GM19452 (cell line): ENCODE results near the gene PPP1R9B.

Source experiments
- ATAC-seq: cut with Tn5 transposase; IDR thresholded peaks from one replicate; pipeline ENCODE4 v1.9.1; 2021; ENCODE audit not compliant: unreplicated experiment

Gene PPP1R9B

DNA sequence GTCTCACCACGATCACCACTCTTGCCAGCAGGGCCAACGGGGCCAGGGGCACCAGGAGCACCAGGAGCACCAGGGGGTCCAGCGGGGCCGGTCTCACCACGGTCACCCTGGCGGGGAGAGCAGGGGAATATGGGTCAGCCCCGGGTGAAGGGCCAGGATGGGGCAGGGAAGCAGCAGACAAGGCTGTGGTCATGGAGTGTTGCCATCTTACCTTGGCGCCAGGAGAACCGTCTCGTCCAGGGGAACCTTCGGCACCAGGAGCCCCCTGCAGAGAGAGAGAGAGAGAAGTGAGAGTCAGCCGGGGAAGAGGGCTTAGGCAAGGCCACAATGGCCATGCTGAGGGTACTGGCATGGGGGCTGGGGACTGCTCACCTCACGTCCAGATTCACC is 38.0 kb upstream of the PPP1R9B start:
- ATAC-seq, result no peak

DNA sequence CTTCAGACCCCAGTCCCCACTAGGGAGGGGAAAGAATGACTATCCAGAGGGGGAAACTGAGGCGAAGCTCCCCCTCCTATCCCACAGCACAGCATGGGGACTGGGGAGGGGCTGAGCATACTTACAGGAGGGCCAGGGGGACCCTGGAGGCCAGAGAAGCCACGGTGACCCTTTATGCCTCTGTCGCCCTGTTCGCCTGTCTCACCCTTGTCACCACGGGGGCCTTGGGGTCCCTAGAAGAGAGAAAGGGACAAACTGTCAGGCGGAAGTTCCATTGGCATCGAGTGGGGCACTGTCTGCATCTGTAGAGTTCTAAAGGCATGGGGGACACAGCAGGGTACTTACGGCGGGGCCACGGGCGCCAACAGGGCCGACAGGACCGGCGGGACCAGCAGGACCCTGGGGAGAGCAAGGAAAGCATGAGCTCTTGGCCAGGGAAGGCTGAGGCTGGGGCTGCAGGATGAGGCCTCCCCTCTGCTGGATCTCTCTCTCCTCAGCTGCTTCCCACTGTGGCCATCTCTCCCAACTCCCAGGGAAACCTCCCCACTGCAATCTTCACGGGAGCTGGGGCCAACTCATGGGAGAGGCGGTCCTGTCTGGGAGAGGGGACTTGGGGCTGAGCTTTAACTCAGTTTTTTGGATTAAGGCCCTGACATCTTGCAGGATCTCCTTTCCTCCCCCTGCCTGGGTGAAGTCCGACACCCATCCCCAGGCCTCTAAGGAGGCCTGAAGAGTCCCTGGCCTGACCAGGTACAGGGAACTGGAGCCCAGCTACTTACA is 37.5 kb upstream of the PPP1R9B start:
- ATAC-seq, result no peak

DNA sequence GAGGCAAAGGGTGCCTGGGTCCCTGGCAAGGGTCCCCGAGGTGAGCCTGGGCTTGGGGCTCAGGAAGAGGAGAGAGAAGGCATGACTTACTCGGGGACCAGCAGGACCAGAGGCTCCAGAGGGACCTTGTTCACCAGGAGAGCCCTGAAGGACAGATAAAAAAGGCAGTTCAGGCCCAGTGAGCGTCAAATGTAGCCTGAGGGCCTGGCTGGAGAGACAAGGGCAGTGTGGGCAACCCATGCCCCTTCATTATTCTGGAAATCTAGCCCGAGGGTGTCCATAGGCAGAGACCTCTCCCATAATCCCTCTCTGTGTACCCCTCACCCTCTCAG is 36.9 kb upstream of the PPP1R9B start:
- ATAC-seq, result no peak

DNA sequence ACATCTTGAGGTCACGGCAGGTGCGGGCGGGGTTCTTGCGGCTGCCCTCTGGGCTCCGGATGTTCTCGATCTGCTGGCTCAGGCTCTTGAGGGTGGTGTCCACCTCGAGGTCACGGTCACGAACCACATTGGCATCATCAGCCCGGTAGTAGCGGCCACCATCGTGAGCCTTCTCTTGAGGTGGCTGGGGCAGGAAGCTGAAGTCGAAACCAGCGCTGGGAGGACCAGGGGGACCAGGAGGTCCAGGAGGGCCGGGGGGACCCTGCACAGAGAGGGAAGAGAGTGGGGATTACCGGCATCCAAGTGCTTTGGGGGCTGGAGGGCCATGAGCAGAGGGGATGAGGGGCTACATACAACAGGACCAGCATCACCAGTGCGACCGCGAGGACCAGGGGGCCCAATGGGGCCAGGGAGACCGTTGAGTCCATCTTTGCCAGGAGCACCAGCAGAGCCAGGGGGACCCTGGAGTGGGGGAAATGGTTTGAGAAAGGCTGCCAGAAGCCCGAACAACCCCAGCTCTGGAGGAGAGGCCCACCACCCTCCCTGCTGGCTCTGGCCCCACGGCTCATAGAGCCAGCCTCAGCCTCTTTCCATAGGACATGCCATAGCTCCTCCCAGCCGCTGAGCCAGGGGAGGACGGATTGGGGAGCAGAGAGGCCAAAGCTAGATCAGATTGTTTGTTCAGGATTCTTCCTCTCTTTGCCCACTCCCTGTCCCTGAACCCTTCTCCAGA is 36.4 kb upstream of the PPP1R9B start:
- ATAC-seq, result no peak

DNA sequence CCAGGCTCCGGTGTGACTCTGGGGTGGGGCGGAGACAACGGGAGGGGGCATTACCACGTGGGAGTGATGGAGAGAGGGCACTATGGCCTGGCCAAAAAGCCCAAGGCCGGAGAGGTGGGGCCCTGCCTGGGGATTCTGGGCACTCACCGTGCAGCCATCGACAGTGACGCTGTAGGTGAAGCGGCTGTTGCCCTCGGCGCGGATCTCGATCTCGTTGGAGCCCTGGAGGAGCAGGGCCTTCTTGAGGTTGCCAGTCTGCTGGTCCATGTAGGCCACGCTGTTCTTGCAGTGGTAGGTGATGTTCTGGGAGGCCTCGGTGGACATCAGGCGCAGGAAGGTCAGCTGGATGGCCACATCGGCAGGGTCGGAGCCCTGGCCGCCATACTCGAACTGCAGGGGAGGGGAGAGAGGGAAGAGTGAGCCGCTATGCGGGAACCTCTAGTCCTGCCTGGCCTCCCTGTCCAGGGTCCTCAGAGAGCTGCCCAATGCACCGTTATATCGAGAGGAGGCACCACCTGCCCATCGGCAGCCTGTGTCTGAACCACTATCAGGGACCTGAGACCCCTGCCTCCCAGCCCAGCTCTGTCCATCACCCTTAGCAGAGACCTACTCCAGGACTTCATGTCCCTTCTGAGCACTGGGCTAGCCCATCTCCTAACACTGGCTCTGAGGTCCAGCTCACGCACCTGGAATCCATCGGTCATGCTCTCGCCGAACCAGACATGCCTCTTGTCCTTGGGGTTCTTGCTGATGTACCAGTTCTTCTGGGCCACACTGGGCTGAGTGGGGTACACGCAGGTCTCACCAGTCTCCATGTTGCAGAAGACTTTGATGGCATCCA is 35.4 kb upstream of the PPP1R9B start:
- ATAC-seq, result no peak

DNA sequence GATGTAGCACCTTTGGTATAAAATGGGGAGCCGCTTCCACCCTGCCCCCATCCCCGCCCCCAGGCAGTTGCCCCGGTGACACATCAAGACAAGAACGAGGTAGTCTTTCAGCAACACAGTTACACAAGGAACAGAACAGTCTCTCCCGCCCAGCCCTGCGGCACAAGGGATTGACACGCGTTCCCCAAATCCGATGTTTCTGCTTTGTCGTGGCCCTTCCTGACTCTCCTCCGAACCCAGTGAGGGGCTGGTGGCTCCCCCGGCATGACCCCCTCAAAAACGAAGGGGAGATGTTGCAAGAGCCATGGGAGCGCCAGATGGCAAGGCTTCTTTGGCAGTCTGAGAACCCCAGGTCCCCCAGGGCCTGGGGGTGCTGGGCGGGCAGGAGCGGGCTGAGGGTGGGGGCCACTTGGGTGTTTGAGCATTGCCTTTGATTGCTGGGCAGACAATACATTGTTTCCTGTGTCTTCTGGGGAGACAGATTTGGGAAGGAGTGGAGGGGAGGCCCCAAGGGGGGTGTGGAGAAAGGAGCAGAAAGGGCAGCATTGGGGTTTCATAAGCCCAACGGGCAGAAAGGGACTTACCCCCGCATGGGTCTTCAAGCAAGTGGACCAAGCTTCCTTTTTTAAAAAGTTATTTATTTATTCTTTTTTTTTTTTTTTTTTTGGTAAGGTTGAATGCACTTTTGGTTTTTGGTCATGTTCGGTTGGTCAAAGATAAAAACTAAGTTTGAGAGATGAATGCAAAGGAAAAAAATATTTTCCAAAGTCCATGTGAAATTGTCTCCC is 34.3 kb upstream of the PPP1R9B start:
- ATAC-seq, result no peak

DNA sequence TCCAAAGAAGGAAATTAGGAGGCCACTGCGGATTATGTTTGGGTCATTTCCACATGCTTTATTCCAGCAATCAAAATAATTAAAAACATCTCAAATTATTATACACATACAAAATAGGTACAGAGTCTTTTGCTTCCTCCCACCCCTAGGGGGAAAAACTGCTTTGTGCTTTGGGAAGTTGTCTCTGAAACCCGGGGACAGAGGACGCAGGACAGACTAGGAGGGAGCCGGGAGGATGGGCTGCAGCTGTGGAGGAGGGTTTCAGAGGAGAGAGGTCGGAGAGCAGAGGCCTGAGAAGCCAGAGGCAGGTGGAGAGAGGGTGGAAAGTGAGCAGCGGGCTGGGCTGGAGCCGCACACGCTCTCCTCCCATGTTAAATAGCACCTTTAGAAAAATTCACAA is 33.6 kb upstream of the PPP1R9B start:
- ATAC-seq, result no peak

DNA sequence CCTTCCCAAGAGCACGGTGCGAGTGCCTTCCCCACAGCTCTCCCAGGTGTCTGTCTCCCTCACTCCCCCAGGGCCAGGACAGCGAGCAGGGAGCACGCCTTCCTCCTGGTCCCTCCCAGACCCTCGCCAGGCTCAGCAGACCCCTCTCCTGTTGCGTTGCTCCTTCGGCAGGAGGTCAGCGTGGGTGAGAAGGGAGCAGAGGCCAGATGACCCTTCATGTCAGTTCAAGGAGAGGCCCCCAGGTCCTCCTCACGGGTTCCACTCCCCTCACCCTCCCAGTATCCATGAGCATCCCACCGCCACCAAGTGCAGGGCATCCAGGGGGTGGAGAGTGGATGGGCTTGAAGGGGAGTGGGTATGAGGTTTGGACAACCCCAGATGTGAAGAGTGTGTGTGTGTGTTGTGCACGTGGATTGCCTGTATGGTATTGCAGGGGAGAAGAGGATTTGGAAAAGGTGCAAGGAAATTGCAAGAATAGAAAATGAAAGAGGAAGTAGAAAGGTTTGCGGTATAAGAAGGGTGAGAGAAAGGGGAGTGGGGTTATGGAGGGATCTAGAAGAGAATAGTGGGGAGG is 33.0 kb upstream of the PPP1R9B start:
- no peak for ATAC-seq

DNA sequence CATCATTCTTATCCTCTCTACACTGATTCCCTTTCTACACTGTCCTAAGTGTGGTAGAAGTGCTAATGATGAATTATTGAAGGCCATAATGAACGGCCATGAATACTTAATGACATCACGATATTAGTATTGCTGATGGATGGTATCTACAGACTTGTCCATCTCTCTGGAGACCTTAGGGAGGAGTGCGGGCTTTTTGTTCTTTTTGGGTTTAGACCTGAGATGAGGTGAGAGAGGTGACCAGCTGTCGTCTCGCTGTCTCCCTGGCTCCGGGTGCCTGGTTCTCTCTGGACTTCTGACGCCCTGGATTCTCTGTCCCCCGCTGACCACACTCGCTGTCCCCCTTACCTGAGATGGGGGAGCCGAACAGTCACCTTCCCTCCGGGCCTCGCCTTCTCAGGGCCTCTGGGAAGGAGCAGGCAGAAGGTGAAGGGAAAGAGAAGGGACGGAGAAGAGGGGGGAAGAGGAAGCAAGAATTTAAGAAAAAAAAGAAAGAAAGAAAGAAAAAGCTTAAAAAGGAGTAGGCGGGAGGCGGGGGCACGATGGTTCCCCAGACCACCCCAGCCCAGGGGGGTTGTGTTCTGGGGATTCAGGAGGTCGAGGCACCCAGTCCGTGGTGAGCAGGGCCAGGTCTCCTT is 32.4 kb upstream of the PPP1R9B start:
- ATAC-seq, result no peak

DNA sequence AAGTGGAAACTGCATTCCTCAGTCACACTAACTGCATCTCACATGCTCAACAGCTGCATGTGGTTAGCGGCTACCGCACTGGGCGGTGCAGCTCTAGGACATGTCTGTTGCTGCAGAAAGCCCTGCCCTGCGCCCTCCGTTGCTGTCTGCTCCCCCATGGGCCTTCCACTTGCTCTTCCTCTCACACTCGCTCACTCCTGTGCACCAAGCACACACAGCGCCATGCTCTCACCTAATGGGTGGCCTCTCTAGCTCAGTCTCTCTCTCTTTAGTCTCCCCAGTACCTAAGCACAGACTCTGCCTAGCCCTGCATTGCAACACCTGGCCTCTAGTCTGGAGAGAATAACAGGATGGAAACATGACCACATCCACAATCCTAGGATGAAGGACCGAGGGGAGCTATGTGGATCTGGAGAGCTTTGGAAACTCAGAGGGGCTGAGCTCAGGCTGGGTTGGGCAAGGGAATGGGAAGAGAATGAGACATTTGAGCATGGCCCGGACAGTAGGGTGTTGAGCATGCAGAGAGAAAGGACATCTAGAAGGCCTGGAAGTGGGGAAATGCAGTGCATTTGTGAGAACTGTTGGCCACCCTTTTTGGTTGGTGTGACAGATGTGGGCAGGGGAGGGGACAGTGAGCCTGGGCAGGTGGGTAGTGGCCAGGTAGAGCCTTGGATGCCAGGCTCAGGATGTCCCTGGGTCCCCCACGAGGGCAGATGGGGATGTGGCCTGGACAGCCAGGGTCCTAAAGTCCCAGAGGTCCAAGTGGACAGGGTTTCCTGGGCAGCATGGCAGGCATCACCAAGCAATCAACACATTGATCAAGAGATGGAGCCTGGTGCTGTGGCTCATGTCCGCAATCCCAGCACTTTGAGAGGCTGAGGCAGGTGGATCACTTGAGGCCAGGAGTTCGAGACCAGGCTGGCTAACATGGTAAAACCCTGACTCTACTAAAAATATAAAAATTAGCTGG is 31.4 kb upstream of the PPP1R9B start:
- no peak for ATAC-seq

DNA sequence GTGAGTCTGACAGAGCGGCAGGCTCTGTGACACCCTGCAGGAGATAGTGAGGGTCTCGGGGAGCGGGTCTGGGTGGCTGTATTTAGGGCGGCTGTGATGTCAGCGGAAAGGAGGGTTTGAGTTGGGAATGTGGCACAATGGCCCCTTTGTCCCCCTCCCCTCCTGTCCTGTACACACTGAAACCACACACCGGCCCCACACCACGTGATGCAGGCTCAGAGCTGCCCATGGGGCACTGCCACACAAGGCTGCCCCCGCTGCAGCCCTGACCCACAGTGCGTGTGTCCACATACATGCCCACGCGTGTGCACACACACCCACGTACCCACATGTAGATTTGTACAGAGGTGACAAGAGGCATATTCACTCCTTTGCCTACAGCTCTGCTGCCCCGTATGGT is 30.7 kb upstream of the PPP1R9B start:
- ATAC-seq, result no peak

DNA sequence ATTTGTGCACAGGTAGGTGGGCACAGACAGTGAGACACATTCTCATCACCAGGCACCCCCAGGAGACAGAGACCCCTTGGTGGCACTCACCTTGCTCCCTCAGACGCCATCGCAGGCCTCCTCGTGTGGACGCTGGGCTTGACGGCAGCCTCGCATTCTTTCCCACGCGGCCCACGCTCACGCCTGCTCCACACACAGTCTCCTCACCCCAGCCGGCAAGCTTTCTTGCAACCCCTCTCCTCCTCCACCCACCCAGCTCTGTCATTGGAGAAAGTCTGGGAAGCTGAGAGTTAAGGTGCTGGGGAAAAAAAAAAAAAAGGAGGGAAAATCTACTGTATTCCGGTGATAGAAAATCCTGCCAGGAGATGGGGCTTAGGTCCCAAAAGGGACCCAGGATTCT is 30.1 kb upstream of the PPP1R9B start:
- no peak for ATAC-seq

DNA sequence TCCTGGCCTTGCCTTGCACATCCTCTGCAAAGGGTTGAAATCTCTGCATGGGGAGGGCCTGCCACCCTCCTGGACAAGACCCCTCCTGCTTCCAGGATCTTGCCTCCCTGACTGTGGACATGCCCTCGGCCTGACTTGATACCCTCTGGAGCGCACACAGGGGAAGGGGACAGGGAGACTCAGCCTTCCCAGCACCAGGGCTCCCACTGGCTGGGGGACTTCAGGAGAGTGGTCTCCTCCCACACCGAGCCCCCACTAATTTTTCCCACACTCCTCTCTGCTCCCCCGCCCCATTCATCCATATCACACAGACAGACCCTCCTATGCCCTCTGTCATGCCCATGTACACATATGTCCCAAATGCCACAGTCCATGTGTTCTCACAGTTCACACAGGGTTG is 29.6 kb upstream of the PPP1R9B start:
- ATAC-seq, result no peak

DNA sequence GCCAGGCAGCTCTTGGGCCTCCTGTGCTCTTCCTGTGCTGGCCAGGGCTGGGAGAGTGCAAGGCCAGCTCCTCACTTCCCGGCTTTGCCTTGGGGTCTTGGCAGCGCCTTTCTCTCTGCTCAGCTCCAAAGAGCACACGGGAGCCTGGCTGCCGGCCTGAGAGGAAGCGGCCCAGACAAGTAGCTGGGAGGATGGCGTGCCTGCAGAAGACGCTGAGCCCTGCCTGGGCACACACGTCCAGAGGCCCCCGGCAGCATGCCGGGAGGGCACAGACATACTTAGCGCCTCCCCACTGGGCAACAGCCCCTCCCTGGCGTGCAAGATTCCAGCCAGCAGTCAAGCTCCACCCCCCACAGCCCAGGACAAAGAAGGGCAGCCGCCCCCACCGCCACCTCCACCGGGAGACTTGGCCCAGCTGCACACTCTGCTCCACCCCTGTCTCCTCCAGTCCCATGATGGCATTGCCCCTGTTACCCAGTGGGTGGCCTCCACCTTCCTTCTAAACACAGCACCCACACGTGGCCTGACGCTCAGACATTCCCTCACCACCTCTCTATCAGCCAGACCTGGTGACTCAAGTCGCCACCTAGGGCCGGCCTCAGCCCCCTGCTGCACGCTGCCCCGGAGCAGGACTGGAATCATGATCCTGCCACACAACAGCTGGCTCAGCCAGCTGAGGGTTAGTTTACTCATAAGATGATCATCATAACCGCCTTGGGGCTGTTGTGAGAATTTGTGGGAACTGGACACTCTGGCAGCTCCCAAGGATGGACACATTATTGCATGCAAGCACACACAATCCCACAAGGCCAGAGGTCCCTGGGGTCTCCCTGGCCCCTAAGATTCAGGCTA is 27.7 kb upstream of the PPP1R9B start:
- ATAC-seq, result no peak

DNA sequence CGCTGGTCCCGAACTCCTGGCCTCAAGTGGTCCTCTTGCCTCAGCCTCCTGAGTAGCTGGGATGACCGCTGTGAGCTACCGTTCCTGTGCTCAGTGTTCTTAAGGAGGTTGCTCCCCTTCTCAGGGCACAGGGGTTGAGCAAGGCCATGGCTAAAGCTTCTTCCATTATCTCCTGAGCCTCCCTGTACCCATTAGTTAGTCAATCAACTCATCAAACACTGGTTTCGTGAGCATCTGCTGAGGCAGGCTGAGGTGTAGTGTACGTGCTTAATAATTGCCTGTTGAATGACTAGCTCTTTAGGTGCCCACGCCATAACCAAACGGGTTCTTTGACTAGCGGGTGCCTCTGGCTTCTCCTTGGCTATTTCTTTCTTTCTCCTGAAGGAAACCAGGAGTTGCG is 27.0 kb upstream of the PPP1R9B start:
- ATAC-seq, result no peak

DNA sequence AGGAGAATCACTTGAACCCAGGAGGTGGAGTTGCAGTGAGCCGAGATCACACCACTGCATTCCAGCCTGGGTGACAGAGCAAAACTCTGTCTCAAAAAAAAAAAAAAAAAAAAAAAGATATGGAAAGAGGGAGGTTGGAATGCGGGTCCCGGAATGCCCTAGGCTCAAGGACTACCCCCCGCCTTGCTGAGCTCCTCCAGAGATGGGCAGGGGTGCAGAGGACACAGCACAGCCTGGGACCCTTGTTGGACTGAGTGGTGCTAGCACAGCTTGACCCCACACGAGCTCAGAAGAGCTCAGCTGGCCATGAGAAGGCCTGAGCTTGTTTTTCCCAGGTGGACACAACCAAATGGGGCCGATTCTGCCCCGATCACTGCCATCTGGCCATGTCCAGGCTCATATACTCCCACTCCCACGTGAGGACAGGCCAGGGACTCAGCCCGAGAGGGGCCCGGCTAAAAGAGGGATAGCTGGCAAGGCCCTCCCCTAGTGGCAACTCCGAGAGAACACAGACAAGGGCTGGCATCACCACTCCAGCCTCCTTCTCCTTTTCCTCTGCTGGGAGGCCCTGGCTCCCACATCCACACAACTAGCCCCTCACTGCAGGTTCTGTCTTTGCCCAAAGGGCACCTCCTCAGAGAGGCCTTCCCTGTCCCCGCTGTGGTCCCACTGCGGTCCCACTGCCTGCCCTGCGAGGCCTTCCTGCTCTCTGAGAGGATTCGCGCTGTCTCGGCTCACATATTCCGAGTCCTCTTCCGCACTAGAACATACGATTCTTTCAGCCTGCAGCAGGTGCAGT is 26.3 kb upstream of the PPP1R9B start:
- no peak for ATAC-seq

DNA sequence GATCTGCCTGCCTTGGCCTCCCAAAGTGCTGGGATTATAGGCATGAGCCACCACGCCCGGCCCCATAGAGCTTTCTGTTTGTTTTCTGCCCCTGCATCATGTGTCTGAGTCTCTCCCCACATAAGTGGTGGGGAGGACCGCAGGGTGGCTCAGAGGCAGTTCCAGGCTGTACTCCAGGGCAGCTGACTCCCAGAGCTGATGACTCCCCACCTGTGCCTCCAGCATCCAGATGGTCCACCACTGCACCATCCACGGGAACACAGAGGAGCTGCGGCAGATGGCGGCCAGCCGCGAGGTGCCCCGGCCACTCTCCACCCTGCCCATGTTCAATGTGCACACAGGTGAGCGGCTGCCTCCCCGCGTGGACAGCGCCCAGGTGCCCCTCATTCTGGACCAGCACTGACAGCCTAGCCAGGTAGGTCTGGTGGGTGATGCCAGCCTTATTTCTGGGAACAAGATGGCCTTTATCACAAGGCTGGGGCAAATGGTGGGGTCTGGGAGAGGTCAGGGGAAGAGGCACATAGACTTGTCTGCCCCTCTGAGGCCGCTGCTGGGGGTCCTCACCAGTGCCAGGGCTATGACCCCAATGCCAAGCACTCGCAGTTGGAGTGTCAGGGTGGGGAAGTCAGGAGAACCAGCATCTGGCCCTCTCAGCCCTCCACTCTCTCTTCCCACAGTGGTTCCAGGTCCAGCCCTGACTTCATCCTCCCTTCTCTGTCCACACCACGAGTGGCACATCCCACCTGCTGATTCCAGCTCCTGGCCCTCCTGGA is 24.7 kb upstream of the PPP1R9B start:
- ATAC-seq, result no peak
